SH-SY5Y (cell line): ENCODE measurements around the gene IKBIP.

Source experiments
- GATA2 ChIP-seq: IDR thresholded peaks from 2 replicates; pipeline ENCODE4 v1.6.1; 2011; ENCODE audit warnings: mild to moderate bottlenecking, low read depth, low read length
- GATA3 ChIP-seq: IDR thresholded peaks from 2 replicates; pipeline ENCODE4 v1.6.1; 2011; ENCODE audit warnings: low read depth, mild to moderate bottlenecking, low read length, moderate library complexity

DNA sequence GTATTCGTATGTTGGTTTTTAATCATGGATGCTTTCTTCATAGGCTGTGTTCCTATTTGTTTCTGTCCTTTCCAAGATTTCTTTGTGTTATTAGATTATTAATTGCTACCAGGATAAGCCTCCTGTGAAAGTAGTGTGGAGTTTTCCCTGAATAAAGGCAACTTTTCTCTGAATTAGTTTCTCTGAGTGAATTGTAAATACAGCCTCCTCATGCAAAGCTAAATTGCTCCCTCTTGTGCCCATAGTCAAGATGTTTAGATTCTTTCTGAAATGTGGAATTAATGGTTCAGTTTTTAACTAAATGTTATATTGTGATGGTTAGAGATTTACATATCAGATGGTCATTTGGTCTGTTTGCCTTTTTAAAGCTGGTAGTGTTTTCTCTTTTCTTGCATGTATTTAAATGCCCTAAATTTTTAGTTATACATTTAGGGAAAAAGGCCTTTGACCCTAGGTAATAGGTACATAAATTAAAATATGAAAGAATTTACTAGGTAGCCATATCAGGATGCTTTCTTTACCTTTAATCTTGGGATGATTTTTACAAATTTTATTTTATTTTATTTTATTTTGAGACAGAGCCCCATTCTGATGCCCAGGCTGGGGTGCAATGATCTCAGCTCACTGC is 9.4 kb upstream of the IKBIP start:
- no peak for TF ChIP-seq GATA2
- TF ChIP-seq GATA3, result no peak
